Measurements from ENCODE around the gene DAB2IP.

DAB2IP gene

GRCh38 chr9:121717141-121717991, 65.9 kb downstream of the DAB2IP start:
- Histone ChIP-seq H3K27me3 (ENCODE audit: insufficient read depth, low read length) (no peaks in the 10 kb centered on the region), H3K9me3 (ENCODE audit: low read length) (no peaks in the 10 kb centered on the region), H2AFZ (ENCODE audit: low read depth, low read length) (no peak overlapping the region), H3K4me3 (ENCODE audit: low read length) (no peak overlapping the region), H3K36me3 (ENCODE audit: insufficient read depth, low read length) (no peaks in the 10 kb centered on the region), H3K4me1 (ENCODE audit: insufficient read depth, low read length) (peaks cover 17% of the 10 kb centered on the region)

- Histone ChIP-seq H3K27me3 (ENCODE audit: insufficient read depth, low read length) (no peaks in the 10 kb centered on the region), H3K9me3 (ENCODE audit: low read length) (no peaks in the 10 kb centered on the region), H3K36me3 (ENCODE audit: insufficient read depth, low read length) (no peaks in the 10 kb centered on the region), H3K4me3 (ENCODE audit: low read length) (no peak overlapping the region), H3K4me1 (ENCODE audit: insufficient read depth, low read length) (peaks cover 17% of the 10 kb centered on the region), H2AFZ (ENCODE audit: low read depth, low read length) (no peak overlapping the region)
These were observed 66.7 kb downstream of the DAB2IP start for GRCh38 chr9:121718084-121718483.

DNA sequence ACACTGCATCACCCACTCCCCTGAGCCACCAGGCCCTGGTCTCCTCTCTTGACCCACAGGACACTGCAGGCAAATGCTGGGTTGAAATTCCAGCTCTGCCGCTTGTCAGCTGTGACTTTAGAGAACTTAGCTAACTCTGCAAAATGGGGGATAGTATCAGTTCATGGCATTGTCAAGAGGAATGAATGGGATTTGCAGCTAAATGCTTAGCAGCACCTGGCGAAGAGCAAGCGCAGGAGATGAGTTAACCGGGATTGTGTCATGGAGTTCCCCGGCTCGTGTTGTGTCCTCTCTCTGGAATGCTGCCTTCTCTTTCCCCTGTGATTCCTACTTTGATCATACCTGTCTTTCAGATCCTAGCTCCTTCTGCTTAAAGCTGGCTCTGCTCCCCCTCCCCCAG, 67.1 kb downstream of the DAB2IP start:
- H3K4me3 ChIP-seq (ENCODE audit: low read length), result no peak overlapping the region
- H2AFZ ChIP-seq (ENCODE audit: low read depth, low read length), result no peak overlapping the region
- no peaks in the 10 kb centered on the region for H3K36me3 ChIP-seq (ENCODE audit: insufficient read depth, low read length)
- no peaks in the 10 kb centered on the region for H3K27me3 ChIP-seq (ENCODE audit: insufficient read depth, low read length)
- H3K4me1 ChIP-seq (ENCODE audit: insufficient read depth, low read length), result peaks cover 17% of the 10 kb centered on the region
- H3K9me3 ChIP-seq (ENCODE audit: low read length), result no peaks in the 10 kb centered on the region

GRCh38 chr9:121720311-121721057, 69.0 kb downstream of the DAB2IP start:
- Histone ChIP-seq H3K36me3 (ENCODE audit: insufficient read depth, low read length) (no peaks in the 10 kb centered on the region), H3K27me3 (ENCODE audit: insufficient read depth, low read length) (no peaks in the 10 kb centered on the region), H3K4me3 (ENCODE audit: low read length) (no peak overlapping the region), H2AFZ (ENCODE audit: low read depth, low read length) (no peak overlapping the region), H3K4me1 (ENCODE audit: insufficient read depth, low read length) (peaks cover 20% of the 10 kb centered on the region), H3K9me3 (ENCODE audit: low read length) (no peaks in the 10 kb centered on the region)

DNA sequence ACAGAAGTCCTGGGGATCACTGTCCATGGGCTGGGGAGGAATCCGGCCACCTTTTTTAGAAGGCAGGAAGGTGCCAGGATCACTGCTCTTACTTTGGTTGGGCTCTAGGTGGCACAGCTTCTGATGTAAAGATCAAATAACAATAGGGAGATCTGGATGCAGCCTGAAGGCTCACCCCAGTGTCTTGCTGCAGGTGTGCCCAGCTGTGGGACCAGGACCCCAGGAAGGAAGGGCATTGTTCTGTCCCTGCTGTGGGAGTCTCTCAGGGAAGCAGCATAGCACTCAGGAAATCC, 69.6 kb downstream of the DAB2IP start:
- H3K4me1 ChIP-seq (ENCODE audit: insufficient read depth, low read length), result peaks cover 22% of the 10 kb centered on the region
- no peaks in the 10 kb centered on the region for H3K36me3 ChIP-seq (ENCODE audit: insufficient read depth, low read length)

DNA sequence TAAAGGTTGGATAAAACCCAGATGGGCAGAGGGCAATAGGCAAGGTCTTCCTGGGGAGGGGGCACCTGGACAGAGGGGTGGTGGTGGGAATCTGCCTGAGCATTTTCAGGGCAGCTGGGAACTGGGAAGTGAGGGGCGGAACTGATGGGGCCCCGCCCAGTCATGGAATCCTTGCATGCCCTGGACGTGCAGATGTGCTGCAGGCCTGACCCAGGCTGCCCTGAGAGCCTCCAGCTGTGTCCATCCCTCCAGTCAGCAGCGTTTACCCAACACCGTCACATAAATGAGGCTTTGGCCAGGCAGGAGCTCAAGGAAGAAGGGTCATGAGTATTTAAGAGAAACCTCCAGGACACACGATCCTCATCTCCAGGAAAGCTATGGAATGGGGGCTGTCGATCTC, 70.3 kb downstream of the DAB2IP start:
- Histone ChIP-seq H3K4me3 (ENCODE audit: low read length) (no peak overlapping the region), H3K4me1 (ENCODE audit: insufficient read depth, low read length) (peaks cover 24% of the 10 kb centered on the region), H3K36me3 (ENCODE audit: insufficient read depth, low read length) (no peaks in the 10 kb centered on the region)

More for the DNA sequence above, 69.6 kb downstream of the DAB2IP start:
- no peaks in the 10 kb centered on the region for H3K9me3 ChIP-seq (ENCODE audit: low read length)
- H3K27me3 ChIP-seq (ENCODE audit: insufficient read depth, low read length), result no peaks in the 10 kb centered on the region
- H3K4me3 ChIP-seq (ENCODE audit: low read length), result no peak overlapping the region
- no peak overlapping the region for H2AFZ ChIP-seq (ENCODE audit: low read depth, low read length)

GRCh38 chr9:121725008-121725775, 73.8 kb downstream of the DAB2IP start:
- H3K27me3 ChIP-seq (ENCODE audit: insufficient read depth, low read length), result no peaks in the 10 kb centered on the region
- H2AFZ ChIP-seq (ENCODE audit: low read depth, low read length), result no peak overlapping the region
- no peak overlapping the region for H3K4me3 ChIP-seq (ENCODE audit: low read length)
- H3K4me1 ChIP-seq (ENCODE audit: insufficient read depth, low read length), result peaks cover 21% of the 10 kb centered on the region
- H3K36me3 ChIP-seq (ENCODE audit: insufficient read depth, low read length), result no peaks in the 10 kb centered on the region
- H3K9me3 ChIP-seq (ENCODE audit: low read length), result no peaks in the 10 kb centered on the region

More for the DNA sequence above, 70.3 kb downstream of the DAB2IP start:
- H3K9me3 ChIP-seq (ENCODE audit: low read length), result no peaks in the 10 kb centered on the region
- H2AFZ ChIP-seq (ENCODE audit: low read depth, low read length), result no peak overlapping the region
- H3K27me3 ChIP-seq (ENCODE audit: insufficient read depth, low read length), result no peaks in the 10 kb centered on the region

DNA sequence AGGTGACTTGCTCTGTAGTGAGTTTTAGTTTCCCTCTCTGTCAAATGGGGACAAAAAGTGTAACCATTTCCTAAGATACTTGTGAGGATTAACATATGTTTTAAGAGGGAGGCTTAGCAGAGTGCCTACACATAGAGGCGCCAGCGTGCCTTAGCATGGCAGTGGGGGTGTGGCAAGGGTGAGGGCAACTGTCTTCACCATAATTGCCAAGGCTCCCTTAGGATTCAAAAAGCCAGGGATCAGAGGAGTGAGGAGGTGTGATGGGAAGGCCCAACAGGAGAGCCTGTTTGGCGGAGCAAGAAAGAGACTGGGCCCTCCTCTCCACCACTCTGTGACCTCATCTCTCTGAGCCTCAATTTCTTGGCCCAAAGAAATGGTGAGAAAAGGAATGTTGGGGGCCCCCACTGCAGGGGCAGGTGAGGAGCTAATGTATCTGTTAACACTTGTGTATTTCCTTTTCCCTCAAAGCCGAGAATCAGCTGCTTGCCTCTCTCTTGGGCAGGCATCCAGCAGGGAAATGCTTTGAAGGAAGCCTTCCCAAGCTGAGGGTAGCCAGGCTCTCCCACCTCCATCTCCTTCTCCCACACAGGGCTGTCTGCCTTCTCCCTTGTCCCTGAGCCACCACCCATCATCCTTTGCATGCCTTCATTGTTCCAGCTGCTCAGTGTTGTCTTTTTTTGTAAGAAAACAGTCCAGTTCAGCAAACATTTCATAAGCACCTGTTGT, 76.0 kb downstream of the DAB2IP start:
- H3K4me3 ChIP-seq (ENCODE audit: low read length), result no peak overlapping the region
- no peaks in the 10 kb centered on the region for H3K27me3 ChIP-seq (ENCODE audit: insufficient read depth, low read length)
- no peaks in the 10 kb centered on the region for H3K9me3 ChIP-seq (ENCODE audit: low read length)
- H3K36me3 ChIP-seq (ENCODE audit: insufficient read depth, low read length), result no peaks in the 10 kb centered on the region
- peaks cover 7% of the 10 kb centered on the region for H3K4me1 ChIP-seq (ENCODE audit: insufficient read depth, low read length)
- no peak overlapping the region for H2AFZ ChIP-seq (ENCODE audit: low read depth, low read length)

DNA sequence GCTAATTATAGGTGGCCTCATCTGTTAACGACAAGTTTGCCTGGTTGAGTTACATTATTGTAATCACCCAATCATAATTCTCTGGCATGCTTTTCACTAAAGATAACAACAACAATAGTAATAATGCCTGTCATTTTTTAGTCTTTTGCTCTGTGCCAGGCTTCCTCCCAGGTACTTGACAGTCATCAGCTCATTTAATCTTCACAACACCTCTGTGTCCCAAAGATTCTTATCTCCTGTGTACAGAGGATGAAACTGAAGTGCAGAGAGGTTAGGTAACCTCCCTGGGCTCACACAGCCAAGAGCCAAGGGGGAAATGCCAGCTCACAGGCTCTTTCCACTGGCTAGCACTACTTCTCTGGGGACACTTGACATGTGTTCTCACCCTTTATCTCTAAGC, 77.5 kb downstream of the DAB2IP start:
- Histone ChIP-seq H3K9me3 (ENCODE audit: low read length) (no peaks in the 10 kb centered on the region), H3K4me3 (ENCODE audit: low read length) (no peak overlapping the region)

GRCh38 chr9:121729769-121730562, 78.5 kb downstream of the DAB2IP start:
- Histone ChIP-seq H3K9me3 (ENCODE audit: low read length) (no peaks in the 10 kb centered on the region), H3K4me3 (ENCODE audit: low read length) (no peak overlapping the region), H3K27me3 (ENCODE audit: insufficient read depth, low read length) (no peaks in the 10 kb centered on the region), H3K4me1 (ENCODE audit: insufficient read depth, low read length) (peaks cover 7% of the 10 kb centered on the region), H3K36me3 (ENCODE audit: insufficient read depth, low read length) (no peaks in the 10 kb centered on the region), H2AFZ (ENCODE audit: low read depth, low read length) (no peak overlapping the region)

More for the DNA sequence above, 77.5 kb downstream of the DAB2IP start:
- H2AFZ ChIP-seq (ENCODE audit: low read depth, low read length), result no peak overlapping the region
- H3K27me3 ChIP-seq (ENCODE audit: insufficient read depth, low read length), result no peaks in the 10 kb centered on the region
- no peaks in the 10 kb centered on the region for H3K36me3 ChIP-seq (ENCODE audit: insufficient read depth, low read length)
- peaks cover 7% of the 10 kb centered on the region for H3K4me1 ChIP-seq (ENCODE audit: insufficient read depth, low read length)

GRCh38 chr9:121731090-121731489, 79.7 kb downstream of the DAB2IP start:
- Histone ChIP-seq H3K4me1 (ENCODE audit: insufficient read depth, low read length) (peaks cover 8% of the 10 kb centered on the region), H3K9me3 (ENCODE audit: low read length) (no peaks in the 10 kb centered on the region), H3K27me3 (ENCODE audit: insufficient read depth, low read length) (no peaks in the 10 kb centered on the region), H3K36me3 (ENCODE audit: insufficient read depth, low read length) (no peaks in the 10 kb centered on the region), H2AFZ (ENCODE audit: low read depth, low read length) (no peak overlapping the region), H3K4me3 (ENCODE audit: low read length) (no peak overlapping the region)

- Histone ChIP-seq H3K4me3 (ENCODE audit: low read length) (no peak overlapping the region), H2AFZ (ENCODE audit: low read depth, low read length) (no peak overlapping the region), H3K9me3 (ENCODE audit: low read length) (no peaks in the 10 kb centered on the region), H3K27me3 (ENCODE audit: insufficient read depth, low read length) (no peaks in the 10 kb centered on the region), H3K36me3 (ENCODE audit: insufficient read depth, low read length) (no peaks in the 10 kb centered on the region), H3K4me1 (ENCODE audit: insufficient read depth, low read length) (peaks cover 14% of the 10 kb centered on the region)
These were observed 80.5 kb downstream of the DAB2IP start for GRCh38 chr9:121731919-121732318.

Measured in neuron (in vitro differentiated cells).